HG03159 (cell line): Measurements from ENCODE around the gene TNXB.
"Not testable (repeated sequence)": the region's sequence is repeated elsewhere in the genome, so short reads cannot be mapped to it uniquely, and the experiment has no call there.

Experiments
- ATAC-seq: cut with Tn5 transposase; IDR thresholded peaks from one replicate; pipeline ENCODE4 v1.9.1; 2021; ENCODE audit warnings: mild to moderate bottlenecking, moderate library complexity; ENCODE audit not compliant: unreplicated experiment

Gene TNXB

DNA sequence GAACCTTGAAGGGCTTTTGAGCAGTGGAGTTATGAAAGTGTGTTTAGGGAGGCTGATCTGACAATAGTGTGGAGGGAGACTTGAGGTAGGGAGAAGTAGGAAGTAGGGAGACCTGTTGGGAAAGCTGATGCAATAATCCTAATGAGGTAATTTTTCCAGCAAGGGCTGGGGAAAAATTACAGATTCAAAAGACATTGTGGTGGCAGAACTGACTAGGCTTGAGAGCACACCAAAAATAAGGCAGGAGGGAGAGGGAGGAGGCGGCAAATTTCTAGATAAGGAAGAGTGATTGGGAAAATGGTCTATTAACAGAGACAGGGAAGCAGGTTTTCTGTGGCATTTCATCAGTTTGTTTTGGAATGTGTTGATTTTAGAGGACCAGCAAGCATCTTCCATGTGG lies 37.1 kb upstream of the TNXB start:
- no peak for ATAC-seq

DNA sequence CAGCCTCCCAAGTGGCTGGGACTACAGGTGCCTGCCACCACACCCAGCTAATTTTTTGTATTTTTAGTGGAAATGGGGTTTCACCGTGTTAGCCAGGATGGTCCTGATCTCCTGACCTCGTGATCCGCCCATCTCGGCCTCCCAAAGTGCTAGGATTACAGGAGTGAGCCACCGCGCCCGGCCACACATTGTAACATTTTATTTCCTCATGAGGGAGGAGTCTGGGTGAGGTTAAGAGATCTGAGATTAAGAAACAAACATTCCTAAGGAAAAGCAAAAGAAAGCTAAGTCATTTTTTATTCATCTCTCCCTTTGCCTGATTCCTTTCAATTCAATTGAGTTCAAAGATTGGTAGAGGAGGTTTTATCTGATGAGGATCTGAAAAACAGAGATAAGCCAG lies 35.1 kb upstream of the TNXB start:
- not testable (repeated sequence) for ATAC-seq

DNA sequence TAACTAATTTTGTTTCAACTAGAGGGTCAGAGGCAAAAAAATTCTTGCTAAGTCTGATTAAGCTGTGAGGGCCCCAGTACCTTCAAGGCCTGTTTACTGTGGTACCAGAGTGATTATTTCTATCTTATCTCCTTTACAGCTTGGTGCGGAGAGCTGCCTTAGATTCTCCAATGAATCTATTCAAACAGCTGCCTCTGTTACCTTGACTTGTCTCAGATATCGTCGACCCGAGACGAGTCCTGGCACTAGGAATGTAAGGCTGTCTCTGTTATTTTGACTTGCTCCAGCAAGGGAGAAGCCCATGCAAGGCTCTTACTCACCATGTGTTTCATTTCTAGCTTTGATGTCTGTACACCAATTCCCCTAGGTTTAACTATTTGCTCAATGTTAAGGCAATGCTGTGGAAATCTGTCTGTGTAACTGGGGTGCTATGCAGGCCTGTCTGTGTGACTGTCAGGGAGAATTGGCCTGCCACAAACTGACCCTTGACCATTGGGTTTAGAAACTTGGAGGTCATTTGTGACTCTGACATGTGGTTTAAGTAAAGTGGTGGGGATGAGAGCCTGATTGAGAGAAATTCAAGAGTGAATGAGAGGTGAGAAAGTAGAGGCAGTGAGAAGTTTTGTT lies 31.4 kb upstream of the TNXB start:
- ATAC-seq = no peak

DNA sequence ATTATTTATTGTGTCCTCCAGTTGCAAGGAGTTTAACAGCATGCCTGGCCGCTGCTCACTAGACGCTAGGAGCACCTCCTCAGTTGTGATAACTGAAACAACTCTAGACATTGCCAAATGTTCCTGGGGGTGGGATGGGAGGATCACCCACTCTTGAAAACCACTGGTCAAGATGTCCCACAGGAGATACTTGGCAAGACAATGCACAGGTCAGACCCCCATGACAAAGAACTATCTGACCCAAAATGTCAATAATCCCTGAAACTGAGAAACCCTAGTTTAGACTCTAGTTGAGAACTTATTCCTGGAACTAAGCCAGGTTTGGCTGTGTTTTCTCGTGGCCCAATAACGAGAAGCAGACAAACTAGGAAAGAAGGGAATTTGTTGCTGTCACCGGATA lies 30.5 kb upstream of the TNXB start:
- no peak for ATAC-seq

DNA sequence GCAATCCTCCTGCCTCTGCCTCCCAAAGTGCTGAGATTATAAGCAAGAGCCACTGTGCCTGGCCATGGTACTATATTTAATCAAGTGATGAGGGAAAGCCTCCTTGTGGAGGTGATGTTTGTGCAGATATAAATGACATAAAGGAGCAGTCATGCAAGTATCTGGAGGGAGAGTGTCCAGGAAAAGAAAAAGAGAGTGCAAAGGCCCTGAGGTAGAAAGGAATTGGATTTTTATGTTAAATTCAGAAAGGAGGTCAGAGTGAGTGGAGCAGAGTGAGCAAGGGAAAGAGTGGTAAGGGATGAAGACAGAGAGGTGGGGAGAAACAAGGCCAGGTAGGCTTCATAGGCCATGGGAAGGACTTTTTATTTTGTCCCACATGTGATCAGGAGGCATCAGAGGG lies 28.3 kb upstream of the TNXB start:
- no peak for ATAC-seq

DNA sequence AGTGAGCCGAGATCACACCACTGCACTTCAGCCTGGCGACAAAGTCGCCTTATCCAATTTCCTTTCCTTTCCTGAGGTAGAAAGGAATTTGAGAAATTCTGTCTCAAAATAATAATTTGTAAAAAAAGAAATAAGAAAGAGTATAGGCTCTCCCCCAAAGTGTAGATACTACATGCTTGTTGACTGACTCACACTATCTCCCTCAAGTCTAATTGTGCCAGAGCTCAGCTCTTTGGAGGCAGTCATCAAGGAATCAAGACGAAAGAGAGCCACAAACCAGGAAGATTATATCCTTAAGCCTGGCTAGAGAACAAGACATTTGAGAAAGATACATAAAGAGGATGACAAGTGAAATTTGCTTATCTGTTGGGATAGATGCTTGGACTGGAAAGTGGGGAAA lies 24.6 kb upstream of the TNXB start:
- ATAC-seq = no peak

DNA sequence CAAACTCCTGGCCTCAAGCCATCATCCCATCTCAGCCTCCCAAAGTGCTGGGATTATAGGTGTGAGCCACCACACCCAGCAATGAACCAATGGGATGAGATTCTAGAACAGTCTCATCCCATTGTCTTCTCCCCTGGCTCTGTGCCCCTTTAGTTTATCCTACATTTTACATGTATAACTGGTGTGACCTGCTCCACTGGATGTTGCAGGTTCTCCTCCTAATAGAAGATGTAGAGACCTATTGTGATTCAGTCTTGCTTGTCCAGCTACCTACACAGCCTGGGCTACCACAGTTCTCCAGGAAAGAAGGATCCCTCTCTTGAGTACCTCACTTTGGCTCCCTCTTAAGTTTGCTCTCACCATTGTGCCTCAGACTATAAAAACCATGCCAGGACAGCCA lies 23.0 kb upstream of the TNXB start:
- no peak for ATAC-seq

DNA sequence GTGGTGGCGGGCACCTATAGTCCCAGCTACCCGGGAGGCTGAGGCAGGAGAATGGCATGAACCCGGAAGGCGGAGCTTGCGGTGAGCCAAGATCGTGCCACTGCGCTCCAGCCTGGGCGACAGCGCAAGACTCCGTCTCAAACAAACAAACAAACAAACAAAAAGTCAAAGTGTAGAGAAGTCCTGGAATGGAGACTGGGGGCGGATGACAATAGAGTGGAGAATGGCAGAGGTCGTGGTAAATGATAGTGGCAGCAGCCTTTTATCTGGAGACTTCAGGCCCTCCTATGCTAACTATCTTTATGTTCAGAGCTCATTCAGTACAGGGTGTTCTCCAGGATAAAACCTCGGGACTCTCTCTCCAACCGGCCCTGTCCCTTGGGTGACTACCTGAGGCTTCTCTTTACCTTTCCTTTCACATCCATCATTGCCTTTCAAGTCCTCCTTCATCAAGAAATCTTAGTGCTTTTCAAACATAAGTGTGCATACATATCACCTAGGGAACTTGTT lies 22.4 kb upstream of the TNXB start:
- ATAC-seq = no peak

DNA sequence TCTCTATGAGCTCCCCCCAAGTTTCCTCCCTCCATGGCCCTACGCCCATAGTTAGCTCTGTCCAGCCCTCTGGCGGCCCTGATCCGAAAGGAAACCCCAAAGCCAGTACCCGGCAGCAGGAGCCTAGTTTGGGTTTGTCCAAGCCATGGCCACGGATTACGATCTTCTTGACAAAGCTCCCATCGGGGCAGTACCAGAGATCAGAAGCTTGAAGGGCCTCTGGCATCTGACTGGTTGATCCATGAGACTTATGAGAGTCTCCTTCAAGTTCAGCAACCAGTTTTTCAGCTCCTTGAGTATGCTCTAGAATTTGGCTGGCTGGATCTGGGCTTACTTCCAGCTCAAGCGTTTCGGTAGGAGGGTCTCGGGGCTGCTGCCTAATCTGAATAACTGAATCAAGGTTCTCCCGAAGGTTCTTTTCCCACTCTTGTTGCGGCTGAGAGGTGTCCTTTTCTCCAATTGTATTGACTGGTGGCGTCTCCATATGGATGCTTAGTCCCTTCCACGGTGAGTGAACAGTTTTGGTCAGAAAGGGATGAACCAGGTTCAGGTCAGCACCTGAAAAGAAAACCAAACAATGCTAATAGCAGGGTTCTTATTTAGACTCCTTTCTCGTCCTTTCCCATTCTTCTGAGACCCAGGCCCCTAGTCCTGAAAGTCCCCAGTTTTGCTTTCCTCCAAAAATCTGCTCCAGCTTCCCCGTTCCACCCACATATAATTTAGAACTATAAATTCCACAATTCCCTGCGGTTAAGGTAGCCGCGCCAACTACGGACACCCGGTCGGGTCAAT lies 20.4 kb upstream of the TNXB start:
- no peak for ATAC-seq

DNA sequence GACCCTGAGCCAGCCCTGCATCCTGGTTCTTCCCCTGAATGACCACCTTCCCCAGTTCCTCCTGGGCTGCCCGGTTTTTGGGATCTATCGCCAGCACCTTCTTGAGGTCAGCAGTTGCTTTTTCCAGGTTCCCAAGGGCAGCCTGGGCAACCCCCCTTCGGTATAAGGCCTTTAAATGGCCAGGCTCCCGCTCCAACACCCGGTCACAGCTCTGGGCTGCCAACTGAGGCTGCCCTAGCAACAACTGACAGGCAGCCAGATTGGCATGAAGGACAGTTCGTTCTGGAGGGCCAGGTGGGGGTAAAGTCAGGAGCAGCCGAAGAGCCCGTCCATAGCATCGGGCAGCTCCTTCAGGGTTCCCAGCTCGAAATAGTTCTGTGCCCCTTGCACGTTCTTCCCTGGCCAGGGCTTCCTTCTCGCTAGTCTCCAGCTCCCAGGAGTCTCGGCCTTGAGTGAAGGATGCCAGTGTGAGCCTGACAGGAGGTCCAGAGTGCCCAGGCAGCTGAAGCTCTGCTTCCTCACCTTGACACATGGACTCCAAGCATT lies 19.7 kb upstream of the TNXB start:
- ATAC-seq = no peak

DNA sequence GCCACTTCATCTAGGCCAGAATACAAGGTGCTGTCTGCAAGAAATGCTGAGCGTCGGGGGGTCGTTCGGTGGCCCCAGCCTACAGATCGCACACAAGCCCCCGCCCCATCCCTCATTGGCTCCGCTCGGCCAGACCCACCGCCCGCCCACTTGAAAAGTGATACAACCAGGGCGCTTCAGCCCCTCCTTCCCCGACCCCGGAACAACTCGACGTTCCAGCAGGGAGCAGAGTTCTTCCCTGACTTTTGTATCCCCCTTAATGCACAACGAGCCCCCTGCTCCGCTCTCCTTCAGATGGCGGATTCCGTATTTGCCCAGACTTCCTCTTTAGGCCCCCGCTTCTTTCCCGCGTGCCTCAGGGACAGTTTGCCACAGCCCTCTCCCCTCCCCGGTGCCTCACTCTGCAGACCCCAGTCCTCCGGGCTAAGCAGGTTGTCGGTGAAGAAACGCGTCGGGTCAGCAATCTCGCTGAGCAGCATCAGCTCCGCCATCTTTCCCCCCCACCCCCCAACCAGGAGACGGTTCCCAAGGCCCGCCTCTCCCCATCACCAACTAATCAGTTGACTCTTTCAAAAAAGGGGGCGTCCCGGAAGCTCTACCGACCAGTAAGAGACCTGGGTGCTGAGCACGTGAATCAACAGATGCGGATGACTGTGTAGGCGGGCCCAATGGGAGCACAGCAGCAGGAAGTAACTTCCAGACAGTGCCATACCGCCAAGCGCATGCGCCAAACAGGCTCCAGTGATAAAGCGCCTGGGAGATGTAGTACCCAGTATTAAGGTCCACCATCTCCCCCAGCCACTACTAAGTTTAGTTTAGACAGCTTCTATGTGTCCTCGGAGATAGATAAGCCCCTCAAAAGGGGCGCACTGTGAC lies 18.8 kb upstream of the TNXB start, which contains the start of gene ATF6B:
TSS of gene ATF6B (minus strand) at position 530 of the 876 bp plus-strand sequence. CDS start at position 491, 39 bp downstream.
- ATAC-seq = peak; percentile 86

DNA sequence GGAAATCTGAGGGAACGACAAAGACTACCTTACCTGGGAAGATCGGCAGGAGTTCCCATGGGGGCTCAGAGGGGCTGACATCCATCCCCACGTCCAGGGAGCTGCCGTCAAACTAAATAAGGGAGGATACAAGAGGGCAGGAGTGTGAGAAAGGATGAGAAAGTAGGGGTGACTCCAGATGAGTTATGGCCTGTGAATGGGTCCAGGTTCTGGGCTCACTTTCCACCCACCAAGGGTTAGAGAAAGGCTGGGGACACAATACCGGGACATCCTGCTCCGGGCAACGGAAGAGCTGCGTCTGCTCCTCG lies 18.2 kb upstream of the TNXB start:
- no peak for ATAC-seq

DNA sequence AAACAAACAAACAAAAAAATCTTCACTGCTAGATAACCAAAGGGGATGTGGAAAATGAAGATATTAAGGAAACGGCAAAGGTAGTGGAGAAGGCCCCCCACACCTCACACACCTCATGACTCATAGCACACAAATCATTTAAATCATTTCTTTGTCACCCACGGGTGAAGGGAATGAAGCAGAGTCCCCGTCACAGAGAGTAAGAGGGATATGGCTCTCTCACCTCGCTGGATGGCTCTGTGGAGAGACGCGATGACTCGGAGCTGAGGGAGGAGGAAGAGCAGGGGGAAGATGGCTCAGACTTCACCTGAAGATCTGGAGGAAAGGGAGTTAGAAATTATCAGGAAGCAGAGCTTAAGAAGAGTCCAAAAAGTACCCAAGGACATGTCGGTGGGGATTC lies 17.7 kb upstream of the TNXB start:
- ATAC-seq = no peak

DNA sequence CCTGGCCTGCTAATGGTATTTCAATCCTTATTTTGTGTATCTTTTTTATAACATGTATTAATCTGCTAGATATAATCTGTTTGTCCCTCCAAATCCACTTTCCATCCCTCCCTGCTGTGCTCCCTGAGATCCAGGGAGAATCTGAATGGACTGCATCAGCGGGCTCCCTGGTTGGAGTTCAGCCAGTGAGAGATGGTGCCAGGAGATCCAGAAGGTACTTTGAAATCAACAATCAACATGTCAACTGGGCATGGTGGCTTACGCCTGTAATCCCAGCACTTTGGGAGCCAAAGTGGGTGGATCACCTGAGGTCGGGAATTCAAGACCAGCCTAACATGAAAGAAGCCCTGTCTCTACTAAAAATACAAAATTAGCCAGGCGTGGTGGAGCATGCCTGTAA lies 14.5 kb upstream of the TNXB start:
- ATAC-seq = no peak

DNA sequence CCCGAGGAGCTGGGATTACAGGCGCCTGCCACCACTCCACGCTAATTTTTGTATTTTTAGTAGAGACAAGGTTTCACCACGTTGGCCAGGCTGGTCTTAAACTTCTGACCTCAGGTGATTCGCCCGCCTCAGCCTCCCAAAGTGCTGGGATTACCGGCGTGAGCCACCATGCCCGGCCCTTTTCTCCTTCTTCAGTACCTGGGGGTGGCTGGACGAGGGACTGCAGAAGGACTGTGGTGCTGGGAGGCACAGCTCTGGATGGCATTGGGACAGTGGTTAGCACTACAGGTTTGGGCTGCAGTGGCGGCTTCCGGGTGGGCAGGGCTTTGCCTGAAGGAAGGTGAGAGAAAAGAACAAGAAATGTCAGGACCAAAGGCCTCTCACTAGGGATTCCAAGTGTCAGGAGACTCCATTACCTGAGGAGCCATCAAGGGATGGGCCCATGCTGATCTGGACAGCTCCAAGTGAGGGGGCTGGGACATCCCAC lies 11.5 kb upstream of the TNXB start:
- ATAC-seq = no peak

DNA sequence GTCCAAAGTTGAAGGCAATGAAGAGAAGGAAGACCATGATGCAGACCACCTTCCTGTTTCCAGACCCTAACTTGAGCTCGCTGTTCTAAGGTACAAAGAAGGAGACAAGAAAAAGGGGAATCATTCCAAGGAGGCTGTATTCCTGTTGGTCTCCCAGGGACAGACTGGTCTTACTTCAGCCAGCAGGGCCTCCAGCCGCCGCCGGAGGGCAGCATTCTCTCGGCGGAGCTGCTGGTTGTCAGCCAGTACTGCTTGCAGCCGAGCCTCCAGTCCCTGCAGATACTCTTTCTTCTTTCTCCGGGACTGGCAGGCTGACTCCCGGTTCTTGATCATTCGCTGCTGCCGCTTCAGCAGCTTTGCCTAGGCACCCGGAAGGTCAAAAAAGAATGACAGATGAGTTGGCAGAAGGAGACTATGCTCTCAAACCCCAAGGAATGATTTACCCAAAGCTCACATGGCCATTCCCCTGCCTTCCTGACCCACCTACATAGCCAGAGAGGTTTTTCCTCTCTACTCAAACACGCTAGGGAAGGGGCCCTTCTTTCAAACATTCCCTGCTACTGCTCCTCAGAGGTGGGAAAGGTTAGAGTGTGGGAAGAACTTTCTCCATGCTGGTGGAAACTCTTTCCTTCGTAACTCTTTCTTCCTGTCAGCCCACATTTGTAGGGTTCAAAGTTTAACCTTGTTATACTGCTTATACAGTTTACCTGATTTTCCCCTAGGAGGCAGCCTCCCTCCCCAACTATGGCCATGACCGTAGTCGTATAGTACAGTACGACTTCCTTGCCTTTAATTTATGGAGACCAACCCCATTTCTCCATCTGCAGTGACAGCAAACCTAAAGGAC lies 9.9 kb upstream of the TNXB start:
- no peak for ATAC-seq

DNA sequence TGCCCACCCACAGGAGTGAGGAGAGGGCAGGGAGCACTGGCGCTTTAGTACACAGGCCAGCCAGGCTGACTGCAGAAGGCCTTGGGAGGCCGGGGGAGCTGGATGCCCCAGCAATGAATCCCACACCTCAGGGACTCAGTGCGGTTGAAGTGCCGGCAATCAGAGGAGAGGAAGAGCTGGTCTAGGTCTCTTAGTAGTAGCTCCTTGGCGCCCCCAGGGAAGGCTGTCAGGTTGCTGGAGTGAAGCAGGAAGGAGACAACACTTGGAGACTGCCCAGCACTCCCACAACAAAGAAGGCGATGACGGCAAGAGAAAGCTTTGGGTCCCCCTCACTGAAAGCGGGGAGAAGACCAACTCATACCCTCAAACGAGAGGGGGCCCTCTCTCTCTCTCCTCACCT lies 8.3 kb upstream of the TNXB start:
- ATAC-seq = no peak

DNA sequence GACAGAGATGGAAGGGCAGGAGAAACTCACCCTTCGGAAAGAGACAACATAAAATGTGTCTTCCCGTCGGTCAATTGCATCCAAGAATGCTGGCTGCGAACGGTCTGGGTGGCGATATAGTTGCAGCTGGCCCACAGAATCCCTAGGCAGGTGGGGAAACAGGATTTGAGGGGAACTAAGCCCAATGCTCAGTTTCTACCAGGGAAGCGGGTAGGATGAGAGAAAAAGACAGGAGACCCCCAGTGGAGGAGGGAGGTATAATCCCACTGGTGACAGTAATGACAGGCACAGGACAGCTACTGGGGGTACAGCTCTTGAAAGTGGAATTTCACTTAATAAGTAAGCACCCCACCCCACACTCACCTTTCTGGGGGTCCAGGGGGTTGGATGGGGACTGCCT lies 7.5 kb upstream of the TNXB start:
- ATAC-seq = no peak

DNA sequence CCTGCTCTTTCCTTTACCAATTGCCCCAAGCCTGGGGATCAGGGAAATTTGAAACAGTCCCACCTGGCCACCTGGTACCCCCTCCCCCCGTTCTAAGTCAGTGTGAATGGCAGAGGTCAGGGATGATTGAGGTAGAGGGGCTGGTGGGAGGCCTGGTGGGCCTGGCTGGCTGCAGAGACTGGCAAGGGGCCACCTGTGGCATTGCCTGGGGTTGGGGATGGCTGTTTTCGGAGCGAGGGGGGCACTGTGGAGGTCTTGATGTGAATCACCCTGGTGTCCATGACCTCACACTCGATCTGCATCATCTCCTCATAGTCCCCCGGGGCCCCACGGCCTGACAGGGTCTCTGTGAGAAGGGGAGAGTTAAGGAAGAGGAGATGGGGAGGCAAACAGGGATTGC lies 6.5 kb upstream of the TNXB start:
- ATAC-seq = no peak

DNA sequence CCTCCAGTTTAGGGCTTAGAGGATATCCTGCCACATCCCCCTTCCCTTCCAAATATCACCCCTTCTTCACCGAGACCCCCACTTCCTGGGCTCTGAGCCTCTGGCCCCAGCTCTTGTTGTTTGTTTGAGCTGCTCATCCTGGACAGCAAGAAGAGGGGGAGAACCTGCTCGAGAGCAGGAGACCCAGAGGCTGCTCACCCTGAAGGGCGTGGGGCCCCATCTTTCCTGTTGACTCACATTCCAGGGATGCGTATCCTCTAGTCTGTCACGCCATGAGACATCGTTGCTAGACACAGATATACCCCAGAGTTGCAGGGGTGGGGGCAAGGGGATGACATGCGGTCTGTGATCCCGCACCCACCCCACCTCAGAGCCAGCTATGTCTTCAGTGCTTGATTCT lies 5.7 kb upstream of the TNXB start:
- no peak for ATAC-seq
